GM12878 (cell line): ENCODE data around the gene CSNK1G3. TPM values are rescaled to one million over a fixed set of nuclear protein-coding genes. Genes with fewer than 3 reads are reported as not detected.

Experiments
- ATF3 ChIP-seq: IDR thresholded peaks from 2 replicates; pipeline ENCODE4 v1.6.1; 2011; ENCODE audit warnings: low read depth, mild to moderate bottlenecking, low read length, moderate library complexity, borderline replicate concordance; ENCODE audit errors: extremely low read depth
- ATF7 ChIP-seq: fragments of 450-650 bp; IDR thresholded peaks from 2 replicates; pipeline ENCODE4 v1.6.1; 2016; ENCODE audit warnings: low read depth, mild to moderate bottlenecking
- BCL3 ChIP-seq: IDR thresholded peaks from 2 replicates; pipeline ENCODE4 v1.6.1; 2011; ENCODE audit warnings: borderline replicate concordance, low read depth, mild to moderate bottlenecking, moderate library complexity, low read length; ENCODE audit not compliant: insufficient read depth, poor library complexity, severe bottlenecking
- BRCA1 ChIP-seq: IDR thresholded peaks from 2 replicates; pipeline ENCODE4 v1.6.1; 2011; ENCODE audit warnings: low read depth, low read length, improper control_type of control experiment
- CEBPZ ChIP-seq: fragments of 150-350 bp; IDR thresholded peaks from 2 replicates; pipeline ENCODE4 v1.6.1; 2016; ENCODE audit warnings: low read depth, low read length
- CREB1 ChIP-seq: IDR thresholded peaks from 2 replicates; pipeline ENCODE4 v1.6.1; 2012; ENCODE audit warnings: low read depth, mild to moderate bottlenecking, inconsistent platforms
- HDAC6 ChIP-seq: fragments of 200-600 bp; sonication (generic); IDR thresholded peaks from one replicate; pipeline ENCODE4 v1.8.0; 2017; ENCODE audit warnings: antibody characterized with exemption; ENCODE audit not compliant: unreplicated experiment
- HDGF ChIP-seq: fragments of 450-650 bp; IDR thresholded peaks from 2 replicates; pipeline ENCODE4 v1.6.1; 2016; ENCODE audit warnings: antibody characterized with exemption
- MYB ChIP-seq: fragments of 150-350 bp; IDR thresholded peaks from 2 replicates; pipeline ENCODE4 v1.6.1; 2014; ENCODE audit warnings: mild to moderate bottlenecking, low read depth, low read length, borderline replicate concordance
- NFYA ChIP-seq: IDR thresholded peaks from 2 replicates; pipeline ENCODE4 v1.6.1; 2011; ENCODE audit warnings: low read depth, mild to moderate bottlenecking, low read length, improper control_type of control experiment, borderline replicate concordance
- POU2F2 ChIP-seq: IDR thresholded peaks from 3 replicates; pipeline ENCODE4 v1.6.1; 2011; ENCODE audit warnings: low read depth, mild to moderate bottlenecking, low read length, borderline replicate concordance
- RAD51 ChIP-seq: fragments of 450-650 bp; IDR thresholded peaks from 2 replicates; pipeline ENCODE4 v1.6.1; 2016; ENCODE audit warnings: moderate library complexity, mild to moderate bottlenecking, inconsistent platforms
- RB1 ChIP-seq: fragments of 450-650 bp; formaldehyde crosslinking; IDR thresholded peaks from 2 replicates; pipeline ENCODE4 v1.6.1; 2017; ENCODE audit warnings: mild to moderate bottlenecking, borderline replicate concordance
- SIX5 ChIP-seq: IDR thresholded peaks from 2 replicates; pipeline ENCODE4 v1.6.1; 2011; ENCODE audit warnings: mild to moderate bottlenecking, low read depth, low read length, moderate library complexity; ENCODE audit not compliant: severe bottlenecking
- SMAD1 ChIP-seq: fragments of 450-650 bp; IDR thresholded peaks from 2 replicates; pipeline ENCODE4 v1.6.1; 2018; ENCODE audit warnings: mild to moderate bottlenecking, low read depth; ENCODE audit not compliant: partially characterized antibody
- SMARCA5 ChIP-seq: fragments of 450-650 bp; IDR thresholded peaks from 2 replicates; pipeline ENCODE4 v1.6.1; 2017; ENCODE audit warnings: mild to moderate bottlenecking
- SREBF1 ChIP-seq: IDR thresholded peaks from 2 replicates; pipeline ENCODE4 v1.6.1; 2012; ENCODE audit warnings: mild to moderate bottlenecking, low read length
- SUZ12 ChIP-seq: fragments of 200-600 bp; sonication (generic); IDR thresholded peaks from one replicate; pipeline ENCODE4 v1.6.1; 2018; ENCODE audit warnings: antibody characterized with exemption, mild to moderate bottlenecking; ENCODE audit not compliant: unreplicated experiment
- WRNIP1 ChIP-seq: IDR thresholded peaks from 2 replicates; pipeline ENCODE4 v1.6.1; 2011; ENCODE audit warnings: low read depth, low read length, improper control_type of control experiment, borderline replicate concordance
- ZZZ3 ChIP-seq: IDR thresholded peaks from 2 replicates; pipeline ENCODE4 v1.6.1; 2011; ENCODE audit warnings: low read depth; ENCODE audit not compliant: control insufficient read depth, insufficient read length
- polyA plus RNA-seq, 11 experiments: library from polyadenylated mRNA; depleted of rRNA in 4 of 11; unstranded in 6 of 11; stranded (reverse) in 5 of 11; fragments of >200 nt; fragmentation: Nextera tagmentation in 4 of 11; fragmentation: Illumina TruSeq in 1 of 11; extraction: Ambion mirVana in 4 of 11; extraction: Trizol in 1 of 11; gene quantifications; 1 replicate in 1 of 11; 2 replicates in 10 of 11; pipeline versions ENCODE4 v1.2.1 to v1.2.3, GENCODE V29; 2011 to 2016; ENCODE audit warnings: inconsistent platforms in 2 of 11, missing spikeins in 2 of 11, low read depth in 1 of 11
- total RNA-seq, 4 experiments: library from RNA; depleted of rRNA in 3 of 4; stranded (reverse); fragments of >200 nt in 3 of 4; fragmentation: Illumina TruSeq in 1 of 4; extraction: Trizol in 1 of 4; gene quantifications; 2 replicates each; pipeline versions ENCODE4 v1.2.1 to v1.2.3, GENCODE V29; 2013 to 2021
- TF ChIP-seq, protein P1 (sequence below): IDR thresholded peaks from 2 replicates; pipeline ENCODE4 v1.6.1; 2011; ENCODE audit warnings: mild to moderate bottlenecking, low read depth, low read length, moderate library complexity; ENCODE audit not compliant: insufficient replicate concordance
- TF ChIP-seq, protein P2 (sequence below): IDR thresholded peaks from 2 replicates; pipeline ENCODE4 v1.6.1; 2012; ENCODE audit warnings: low read depth, low read length, improper control_type of control experiment

CSNK1G3 gene
- total and polyA plus RNA-seq, 10 of the 15 experiments (the other 5 are each of a cell fraction or from before 2014, with no cell fraction given), result 7.4 to 24.1 (median 17.9) TPM

GRCh38 chr5:123511648-123512605 lies at the start of gene CSNK1G3 (continued):
- TF ChIP-seq ATF3, result no peak
- TF ChIP-seq NFYA, result no peak
- peak; percentile 61; the same call in 1 of the 3 replicates for TF ChIP-seq POU2F2
- TF ChIP-seq SIX5, result no peak
- no peak for TF ChIP-seq MYB
- no peak for TF ChIP-seq SUZ12
- TF ChIP-seq RAD51, result no peak
- no peak for TF ChIP-seq SMAD1
- TF ChIP-seq, protein P1, sequence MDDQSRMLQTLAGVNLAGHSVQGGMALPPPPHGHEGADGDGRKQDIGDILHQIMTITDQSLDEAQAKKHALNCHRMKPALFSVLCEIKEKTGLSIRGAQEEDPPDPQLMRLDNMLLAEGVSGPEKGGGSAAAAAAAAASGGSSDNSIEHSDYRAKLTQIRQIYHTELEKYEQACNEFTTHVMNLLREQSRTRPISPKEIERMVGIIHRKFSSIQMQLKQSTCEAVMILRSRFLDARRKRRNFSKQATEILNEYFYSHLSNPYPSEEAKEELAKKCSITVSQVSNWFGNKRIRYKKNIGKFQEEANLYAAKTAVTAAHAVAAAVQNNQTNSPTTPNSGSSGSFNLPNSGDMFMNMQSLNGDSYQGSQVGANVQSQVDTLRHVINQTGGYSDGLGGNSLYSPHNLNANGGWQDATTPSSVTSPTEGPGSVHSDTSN, result no peak
- TF ChIP-seq, protein P2, sequence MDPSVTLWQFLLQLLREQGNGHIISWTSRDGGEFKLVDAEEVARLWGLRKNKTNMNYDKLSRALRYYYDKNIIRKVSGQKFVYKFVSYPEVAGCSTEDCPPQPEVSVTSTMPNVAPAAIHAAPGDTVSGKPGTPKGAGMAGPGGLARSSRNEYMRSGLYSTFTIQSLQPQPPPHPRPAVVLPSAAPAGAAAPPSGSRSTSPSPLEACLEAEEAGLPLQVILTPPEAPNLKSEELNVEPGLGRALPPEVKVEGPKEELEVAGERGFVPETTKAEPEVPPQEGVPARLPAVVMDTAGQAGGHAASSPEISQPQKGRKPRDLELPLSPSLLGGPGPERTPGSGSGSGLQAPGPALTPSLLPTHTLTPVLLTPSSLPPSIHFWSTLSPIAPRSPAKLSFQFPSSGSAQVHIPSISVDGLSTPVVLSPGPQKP, result 0 out of 2 replicates have a peak, but pooled peaks have one; percentile 57
- TF ChIP-seq HDAC6, result no peak
- TF ChIP-seq CREB1, result peak; percentile 80; the same call in 1 of the 2 replicates
- TF ChIP-seq ZZZ3, result no peak
- TF ChIP-seq SREBF1, result no peak
- no peak for TF ChIP-seq CEBPZ
- TF ChIP-seq BCL3, result no peak
- peak; percentile 84 for TF ChIP-seq SMARCA5
- TF ChIP-seq BRCA1, result no peak
- TF ChIP-seq HDGF, result peak; percentile 84; the same call in 1 of the 2 replicates
- TF ChIP-seq WRNIP1, result no peak
- TF ChIP-seq ATF7, result peak; percentile 55
- TF ChIP-seq RB1, result peak; percentile 36; the same call in 1 of the 2 replicates
